WTC11 (cell line): Measurements from ENCODE around the gene MCM5. TPM values are rescaled to one million over a fixed set of nuclear protein-coding genes. Genes with fewer than 3 reads are reported as not detected.

Experiments
- ATAC-seq: fragments of 200-7000 bp; cut with Tn5 transposase; 2 replicates; pipeline ENCODE4 v1.10.0; 2021; ENCODE audit warnings: mild to moderate bottlenecking, moderate library complexity
- CTCF ChIA-PET: fragments of 300-600 bp; sonication (Branson Sonifier 250); formaldehyde crosslinking; loops from one replicate; lab custom pipeline; 2021; ENCODE audit warnings: antibody characterized with exemption; lab: Charles Lee
- POLR2A ChIA-PET: fragments of 350-600 bp; sonication (Branson Sonifier 250); formaldehyde crosslinking; loops from one replicate; lab custom pipeline; 2021; ENCODE audit warnings: antibody characterized with exemption; lab: Charles Lee
- DNase-seq: peaks from one replicate; pipeline ENCODE4 v3.0.0; 2021; ENCODE audit warnings: low spot score
- H3K27ac Mint-ChIP-seq: 2 replicates; pipeline ENCODE4 v1.8.0; 2021; ENCODE audit warnings: mixed read lengths
- H3K27me3 Mint-ChIP-seq: 2 replicates; pipeline ENCODE4 v1.8.0; 2021; ENCODE audit warnings: low read depth, mild to moderate bottlenecking, moderate library complexity, mixed read lengths
- H3K36me3 Mint-ChIP-seq: 2 replicates; pipeline ENCODE4 v1.8.0; 2021; ENCODE audit warnings: mixed read lengths
- H3K4me1 Mint-ChIP-seq: 2 replicates; pipeline ENCODE4 v1.8.0; 2022; ENCODE audit warnings: mixed read lengths
- H3K4me3 Mint-ChIP-seq: 2 replicates; pipeline ENCODE4 v1.8.0; 2021; ENCODE audit warnings: mild to moderate bottlenecking, moderate library complexity, mixed read lengths
- H3K9me3 Mint-ChIP-seq: 2 replicates; pipeline ENCODE4 v1.8.0; 2021; ENCODE audit warnings: mixed read lengths
- ARID4B ChIP-seq: sonication (generic); formaldehyde crosslinking; IDR thresholded peaks from 2 replicates; pipeline ENCODE4 v1.8.0; 2023; ENCODE audit warnings: missing genetic modification reagents, mild to moderate bottlenecking, borderline replicate concordance
- CREM ChIP-seq: sonication (generic); formaldehyde crosslinking; IDR thresholded peaks from 2 replicates; pipeline ENCODE4 v1.8.1; 2022; ENCODE audit warnings: mild to moderate bottlenecking, missing genetic modification reagents, moderate library complexity
- ELF4 ChIP-seq: sonication (generic); formaldehyde crosslinking; IDR thresholded peaks from 2 replicates; pipeline ENCODE4 v1.8.1; 2022; ENCODE audit warnings: low read depth, mild to moderate bottlenecking, moderate library complexity, missing genetic modification reagents
- FOXK1 ChIP-seq: sonication (generic); formaldehyde crosslinking; IDR thresholded peaks from 2 replicates; pipeline ENCODE4 v1.8.0; 2022; ENCODE audit warnings: mild to moderate bottlenecking, moderate library complexity, missing genetic modification reagents
- JAZF1 ChIP-seq: fragments of 250-450 bp; sonication (Bioruptor Pico); IDR thresholded peaks from 2 replicates; pipeline ENCODE4 v1.9.0; 2021; ENCODE audit warnings: moderate library complexity, mild to moderate bottlenecking, inconsistent platforms
- JUN ChIP-seq: sonication (generic); formaldehyde crosslinking; IDR thresholded peaks from 2 replicates; pipeline ENCODE4 v1.8.0; 2023; ENCODE audit warnings: mild to moderate bottlenecking, missing genetic modification reagents
- KAT7 ChIP-seq: sonication (generic); formaldehyde crosslinking; IDR thresholded peaks from 2 replicates; pipeline ENCODE4 v1.8.1; 2023; ENCODE audit warnings: missing genetic modification reagents, mild to moderate bottlenecking, borderline replicate concordance
- NFE2L1 ChIP-seq: sonication (generic); formaldehyde crosslinking; IDR thresholded peaks from 2 replicates; pipeline ENCODE4 v1.8.1; 2023; ENCODE audit warnings: missing genetic modification reagents
- NFYB ChIP-seq: sonication (generic); formaldehyde crosslinking; conservative IDR thresholded peaks from 2 replicates; pipeline ENCODE4 v1.8.0; 2022; ENCODE audit warnings: low read depth, missing genetic modification reagents
- NR1H2 ChIP-seq: sonication (generic); formaldehyde crosslinking; IDR thresholded peaks from 2 replicates; pipeline ENCODE4 v1.9.0; 2021; ENCODE audit warnings: mild to moderate bottlenecking, moderate library complexity, missing genetic modification reagents
- PRRX2 ChIP-seq: fragments of 250-450 bp; sonication (Bioruptor Pico); IDR thresholded peaks from 2 replicates; pipeline ENCODE4 v1.8.0; 2021; ENCODE audit warnings: mild to moderate bottlenecking
- RELA ChIP-seq: sonication (generic); formaldehyde crosslinking; IDR thresholded peaks from 2 replicates; pipeline ENCODE4 v1.8.1; 2022; ENCODE audit warnings: missing genetic modification reagents, mild to moderate bottlenecking, borderline replicate concordance
- STAT6 ChIP-seq: sonication (generic); formaldehyde crosslinking; conservative IDR thresholded peaks from 2 replicates; pipeline ENCODE4 v1.8.1; 2023; ENCODE audit warnings: mild to moderate bottlenecking, low read depth, missing genetic modification reagents, moderate library complexity
- ZNF121 ChIP-seq: sonication (generic); formaldehyde crosslinking; IDR thresholded peaks from 2 replicates; pipeline ENCODE4 v1.8.0; 2023; ENCODE audit warnings: missing genetic modification reagents
- ZNF219 ChIP-seq: sonication (generic); formaldehyde crosslinking; IDR thresholded peaks from 2 replicates; pipeline ENCODE4 v1.8.0; 2023; ENCODE audit warnings: missing genetic modification reagents, mild to moderate bottlenecking, borderline replicate concordance
- ZNF232 ChIP-seq: sonication (generic); formaldehyde crosslinking; IDR thresholded peaks from 2 replicates; pipeline ENCODE4 v1.8.0; 2022; ENCODE audit warnings: mild to moderate bottlenecking, missing genetic modification reagents
- ZNF671 ChIP-seq: fragments of 250-450 bp; sonication (Bioruptor Pico); IDR thresholded peaks from 2 replicates; pipeline ENCODE4 v1.8.0; 2021; ENCODE audit warnings: mild to moderate bottlenecking
- total RNA-seq: library from RNA; stranded (reverse); gene quantifications from 3 replicates; pipeline ENCODE4 v1.2.3, GENCODE V29; 2021
- TF ChIP-seq, protein P1 (sequence below): fragments of 250-450 bp; sonication (Bioruptor Pico); IDR thresholded peaks from 2 replicates; pipeline ENCODE4 v1.9.0; 2021; ENCODE audit warnings: moderate library complexity, mild to moderate bottlenecking, inconsistent platforms, borderline replicate concordance
- TF ChIP-seq, protein P2 (sequence below): sonication (generic); formaldehyde crosslinking; IDR thresholded peaks from 2 replicates; pipeline ENCODE4 v1.8.1; 2022; ENCODE audit warnings: missing genetic modification reagents, borderline replicate concordance
- TF ChIP-seq, protein P3 (sequence below): sonication (generic); formaldehyde crosslinking; IDR thresholded peaks from 2 replicates; pipeline ENCODE4 v1.8.0; 2022; ENCODE audit warnings: missing genetic modification reagents

The MCM5 gene
- total RNA-seq, 1 experiment from 2014 or later: 261 TPM

DNA sequence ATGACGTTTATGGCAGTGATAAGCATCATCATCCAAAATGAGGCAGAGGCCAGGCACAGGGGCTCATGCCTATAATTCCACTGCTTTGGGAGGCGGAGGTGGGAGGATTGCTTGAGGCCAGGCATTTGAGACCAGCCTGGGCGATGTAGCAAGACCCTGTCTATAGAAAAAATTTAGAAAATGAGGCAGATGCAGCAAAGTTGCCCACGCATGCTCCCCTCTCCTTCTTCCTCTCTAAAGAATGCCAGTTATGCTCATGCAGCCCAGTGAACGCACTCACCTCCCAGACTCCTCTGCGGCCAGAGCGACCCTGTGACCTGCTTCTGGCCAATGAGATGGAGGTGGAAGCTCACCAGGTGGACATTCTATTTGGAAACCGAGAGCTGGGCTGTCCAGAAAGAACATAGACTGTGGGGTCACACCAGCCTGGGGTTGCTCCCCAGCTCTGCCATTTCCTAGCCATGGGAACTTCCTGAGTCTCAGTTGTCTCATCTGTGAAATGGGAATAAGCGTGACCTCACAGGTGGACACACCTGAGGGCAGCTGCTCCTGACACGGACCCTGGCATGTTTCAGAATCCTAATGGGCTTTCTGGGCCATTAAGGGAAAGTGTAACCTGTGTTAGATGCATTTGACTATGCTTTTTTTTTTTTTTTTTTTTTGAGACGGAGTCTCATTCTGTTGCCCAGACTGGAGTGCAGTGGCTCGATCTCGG lies 44.9 kb downstream of the MCM5 start:
- DNase-seq: no peak
- peaks cover 26% of the 10 kb centered on the region for H3K4me1 Mint-ChIP-seq
- ATAC-seq: no peak
- H3K27ac Mint-ChIP-seq: no peak overlapping the region
- peaks cover 23% of the 10 kb centered on the region for H3K36me3 Mint-ChIP-seq
- ChIA-PET CTCF (interaction anchor here (1.2 kb wide), 1 partner anchor 93 kb away, joined by 3 read pairs; no protein-coding TSS in a partner anchor), POLR2A (no interaction called here)
- TF ChIP-seq CREM (no peak), ZNF219 (CRISPR knock-in tag) (no peak), ZNF121 (peak; percentile 49; the same call in 1 of the 2 replicates), FOXK1 (no peak), NFE2L1 (CRISPR knock-in tag) (no peak), NR1H2 (CRISPR knock-in tag) (no peak)
- H3K27me3 Mint-ChIP-seq: peaks cover 2% of the 10 kb centered on the region; the same call in 1 of the 2 replicates
- H3K9me3 Mint-ChIP-seq: no peaks in the 10 kb centered on the region
- H3K4me3 Mint-ChIP-seq: no peak overlapping the region

DNA sequence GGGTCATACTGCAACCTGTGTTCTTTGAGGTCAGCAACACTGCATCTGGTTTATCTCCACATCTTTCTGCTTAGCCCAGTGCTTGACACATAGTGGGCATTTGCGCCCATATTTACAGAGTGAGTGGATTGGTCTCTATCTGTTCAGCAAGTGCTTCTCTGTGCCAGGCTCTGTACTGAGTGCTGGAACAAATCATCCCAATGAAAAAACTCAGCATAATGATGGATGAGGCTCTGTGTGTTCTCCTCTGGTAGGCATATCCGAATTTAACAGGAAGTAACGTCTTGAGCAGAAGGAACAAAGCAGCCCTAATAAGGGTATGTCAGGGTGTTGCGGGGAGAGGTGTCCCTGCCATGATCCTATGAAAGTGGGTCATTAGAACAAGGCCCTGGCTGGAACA lies 46.0 kb downstream of the MCM5 start:
- H3K4me3 Mint-ChIP-seq: no peak overlapping the region

GRCh38 chr22:35446365-35446764 lies 46.4 kb downstream of the MCM5 start:
- POLR2A ChIA-PET: no interaction called here
- DNase-seq (no peak), ATAC-seq (no peak)
- Mint-ChIP-seq H3K36me3 (peaks cover 34% of the 10 kb centered on the region), H3K9me3 (no peaks in the 10 kb centered on the region), H3K27me3 (peaks cover 2% of the 10 kb centered on the region; the same call in 1 of the 2 replicates), H3K4me3 (no peak overlapping the region), H3K27ac (no peak overlapping the region), H3K4me1 (peaks cover 37% of the 10 kb centered on the region)
- CTCF ChIA-PET: no interaction called here
- TF ChIP-seq, protein P1, sequence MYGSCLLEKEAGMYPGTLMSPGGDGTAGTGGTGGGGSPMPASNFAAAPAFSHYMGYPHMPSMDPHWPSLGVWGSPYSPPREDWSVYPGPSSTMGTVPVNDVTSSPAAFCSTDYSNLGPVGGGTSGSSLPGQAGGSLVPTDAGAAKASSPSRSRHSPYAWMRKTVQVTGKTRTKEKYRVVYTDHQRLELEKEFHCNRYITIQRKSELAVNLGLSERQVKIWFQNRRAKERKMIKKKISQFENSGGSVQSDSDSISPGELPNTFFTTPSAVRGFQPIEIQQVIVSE (CRISPR knock-in tag): no peak
- TF ChIP-seq PRRX2 (no peak), ZNF232 (no peak), ARID4B (CRISPR knock-in tag) (no peak), NFYB (CRISPR knock-in tag) (no peak), ELF4 (CRISPR knock-in tag) (no peak), ZNF671 (CRISPR knock-in tag) (no peak), NR1H2 (CRISPR knock-in tag) (no peak), JUN (no peak), JAZF1 (CRISPR knock-in tag) (no peak), ZNF219 (CRISPR knock-in tag) (no peak), STAT6 (no peak)
- TF ChIP-seq, protein P2, sequence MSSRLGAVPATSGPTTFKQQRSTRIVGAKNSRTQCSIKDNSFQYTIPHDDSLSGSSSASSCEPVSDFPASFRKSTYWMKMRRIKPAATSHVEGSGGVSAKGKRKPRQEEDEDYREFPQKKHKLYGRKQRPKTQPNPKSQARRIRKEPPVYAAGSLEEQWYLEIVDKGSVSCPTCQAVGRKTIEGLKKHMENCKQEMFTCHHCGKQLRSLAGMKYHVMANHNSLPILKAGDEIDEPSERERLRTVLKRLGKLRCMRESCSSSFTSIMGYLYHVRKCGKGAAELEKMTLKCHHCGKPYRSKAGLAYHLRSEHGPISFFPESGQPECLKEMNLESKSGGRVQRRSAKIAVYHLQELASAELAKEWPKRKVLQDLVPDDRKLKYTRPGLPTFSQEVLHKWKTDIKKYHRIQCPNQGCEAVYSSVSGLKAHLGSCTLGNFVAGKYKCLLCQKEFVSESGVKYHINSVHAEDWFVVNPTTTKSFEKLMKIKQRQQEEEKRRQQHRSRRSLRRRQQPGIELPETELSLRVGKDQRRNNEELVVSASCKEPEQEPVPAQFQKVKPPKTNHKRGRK (CRISPR knock-in tag): no peak
- TF ChIP-seq, protein P3, sequence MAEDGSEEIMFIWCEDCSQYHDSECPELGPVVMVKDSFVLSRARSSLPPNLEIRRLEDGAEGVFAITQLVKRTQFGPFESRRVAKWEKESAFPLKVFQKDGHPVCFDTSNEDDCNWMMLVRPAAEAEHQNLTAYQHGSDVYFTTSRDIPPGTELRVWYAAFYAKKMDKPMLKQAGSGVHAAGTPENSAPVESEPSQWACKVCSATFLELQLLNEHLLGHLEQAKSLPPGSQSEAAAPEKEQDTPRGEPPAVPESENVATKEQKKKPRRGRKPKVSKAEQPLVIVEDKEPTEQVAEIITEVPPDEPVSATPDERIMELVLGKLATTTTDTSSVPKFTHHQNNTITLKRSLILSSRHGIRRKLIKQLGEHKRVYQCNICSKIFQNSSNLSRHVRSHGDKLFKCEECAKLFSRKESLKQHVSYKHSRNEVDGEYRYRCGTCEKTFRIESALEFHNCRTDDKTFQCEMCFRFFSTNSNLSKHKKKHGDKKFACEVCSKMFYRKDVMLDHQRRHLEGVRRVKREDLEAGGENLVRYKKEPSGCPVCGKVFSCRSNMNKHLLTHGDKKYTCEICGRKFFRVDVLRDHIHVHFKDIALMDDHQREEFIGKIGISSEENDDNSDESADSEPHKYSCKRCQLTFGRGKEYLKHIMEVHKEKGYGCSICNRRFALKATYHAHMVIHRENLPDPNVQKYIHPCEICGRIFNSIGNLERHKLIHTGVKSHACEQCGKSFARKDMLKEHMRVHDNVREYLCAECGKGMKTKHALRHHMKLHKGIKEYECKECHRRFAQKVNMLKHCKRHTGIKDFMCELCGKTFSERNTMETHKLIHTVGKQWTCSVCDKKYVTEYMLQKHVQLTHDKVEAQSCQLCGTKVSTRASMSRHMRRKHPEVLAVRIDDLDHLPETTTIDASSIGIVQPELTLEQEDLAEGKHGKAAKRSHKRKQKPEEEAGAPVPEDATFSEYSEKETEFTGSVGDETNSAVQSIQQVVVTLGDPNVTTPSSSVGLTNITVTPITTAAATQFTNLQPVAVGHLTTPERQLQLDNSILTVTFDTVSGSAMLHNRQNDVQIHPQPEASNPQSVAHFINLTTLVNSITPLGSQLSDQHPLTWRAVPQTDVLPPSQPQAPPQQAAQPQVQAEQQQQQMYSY: no peak

More for the DNA sequence above, 46.0 kb downstream of the MCM5 start:
- no peak for ATAC-seq
- Mint-ChIP-seq H3K27ac (no peak overlapping the region), H3K9me3 (no peaks in the 10 kb centered on the region), H3K36me3 (peaks cover 32% of the 10 kb centered on the region), H3K27me3 (peaks cover 2% of the 10 kb centered on the region; the same call in 1 of the 2 replicates), H3K4me1 (peaks cover 35% of the 10 kb centered on the region)
- no peak for DNase-seq
- TF ChIP-seq RELA (CRISPR knock-in tag) (no peak), KAT7 (CRISPR knock-in tag) (no peak)
- ChIA-PET POLR2A (no interaction called here), CTCF (no interaction called here)
